ENCODE measurements around the gene OR6C76.

OR6C76 gene

GRCh38 chr12:55467836-55468235, 41.8 kb downstream of the OR6C76 start:
- DNase-seq (ENCODE audit: low read depth in 2 of 2, low spot score in 1 of 2) = no peak

- no peak for DNase-seq (ENCODE audit: low read depth in 2 of 2, low spot score in 1 of 2)
These were observed 43.2 kb downstream of the OR6C76 start for GRCh38 chr12:55469291-55469690.

- no peak for DNase-seq (ENCODE audit: low read depth in 2 of 2, low spot score in 1 of 2)
These were observed 44.2 kb downstream of the OR6C76 start, which contains the start of gene OR6C70 for GRCh38 chr12:55470088-55470829. Gene OR6C70 (minus strand): TSS chr12:55470138. CDS start chr12:55470138, 0 bp downstream.

GRCh38 chr12:55472264-55472663, 46.2 kb downstream of the OR6C76 start:
- DNase-seq (ENCODE audit: low read depth in 2 of 2, low spot score in 1 of 2) = no peak

Data from stimulated activated CD8-positive, alpha-beta memory T cell treated with anti-CD3 and anti-CD28 coated beads, Interleukin-4, amount 100 ng/mL, for 4 hours (primary cell).